Measurements from ENCODE around the gene SEC14L6. TPM values are rescaled to one million over a fixed set of nuclear protein-coding genes. Genes with fewer than 3 reads are reported as not detected.

SEC14L6 gene
- polyA plus RNA-seq, 5 donors: 2.3 to 3.7 (median 2.5) TPM

- DNase-seq: no peak
Observed at GRCh38 chr22:30537083-30537731, 9.3 kb downstream of the SEC14L6 start.

DNA sequence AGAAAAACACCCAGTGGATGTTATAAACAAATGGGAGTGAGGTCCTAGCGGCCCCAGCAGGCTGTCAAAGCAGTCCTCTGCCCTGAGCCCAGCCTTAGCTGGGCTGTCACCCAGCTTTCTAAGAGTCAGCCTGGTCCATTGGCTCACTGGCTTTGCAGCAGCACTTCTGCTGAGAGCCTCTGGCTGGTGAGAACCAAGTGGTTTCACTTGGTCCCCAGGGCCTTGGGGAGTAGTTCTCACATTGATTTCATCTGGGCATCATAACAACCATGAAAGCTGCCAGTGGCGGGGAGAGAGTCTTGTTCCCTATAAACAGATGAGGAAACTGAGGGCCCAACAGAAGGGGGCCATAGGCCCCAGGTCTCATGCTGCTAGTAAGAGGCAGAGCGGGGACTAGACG, 11.4 kb downstream of the SEC14L6 start:
- no peak for DNase-seq

DNA sequence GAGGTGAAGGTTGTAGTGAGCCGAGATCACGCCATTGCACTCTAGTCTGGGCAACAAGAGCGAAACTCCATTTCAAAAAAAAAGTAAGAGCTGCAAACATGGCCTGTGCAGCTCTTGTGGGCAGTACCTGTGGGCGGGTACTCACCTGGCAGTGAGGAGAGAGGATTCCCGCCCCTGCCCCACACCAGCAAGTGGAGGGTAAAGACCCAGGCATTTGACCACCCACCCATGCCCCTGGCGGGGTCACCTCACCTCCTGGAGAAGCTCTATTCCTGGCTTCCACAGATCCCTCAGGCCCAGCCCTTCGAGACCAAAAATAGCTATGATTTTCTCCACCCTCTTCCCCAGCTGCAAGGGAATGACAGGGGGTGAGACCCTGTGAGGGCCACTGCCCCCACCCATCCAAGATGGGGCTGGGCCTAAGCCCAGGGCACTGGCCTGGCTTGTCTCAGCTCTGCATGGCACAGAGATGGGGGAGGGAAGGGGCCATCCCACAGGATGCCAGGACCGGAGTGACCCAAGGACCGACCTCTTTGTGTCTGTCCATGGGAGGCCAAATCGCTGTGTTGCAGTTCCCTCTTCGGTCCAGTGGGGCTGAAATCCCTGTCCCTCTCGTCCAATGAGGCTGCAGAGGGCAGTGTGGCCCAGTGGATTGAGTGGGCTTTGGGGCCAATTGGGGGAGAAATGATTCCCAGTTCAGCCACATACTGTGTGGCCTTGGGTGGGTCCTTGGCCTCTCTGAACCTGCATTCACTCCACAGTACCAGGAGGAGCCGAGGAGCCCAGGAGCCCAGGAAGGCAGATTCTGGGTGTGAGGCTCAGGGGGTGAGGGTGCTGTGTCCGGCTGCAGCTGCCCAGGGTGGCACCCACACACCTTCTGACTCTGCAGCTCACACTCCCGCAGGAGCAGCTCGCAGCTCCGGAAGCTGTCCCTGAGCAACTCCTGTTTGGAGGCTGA, 14.6 kb downstream of the SEC14L6 start:
- no peak for DNase-seq

- no peak for DNase-seq
Observed at GRCh38 chr22:30526656-30527055, 19.9 kb downstream of the SEC14L6 start.

GRCh38 chr22:30523646-30524489, 22.7 kb downstream of the SEC14L6 start:
- no peak for DNase-seq

DNA sequence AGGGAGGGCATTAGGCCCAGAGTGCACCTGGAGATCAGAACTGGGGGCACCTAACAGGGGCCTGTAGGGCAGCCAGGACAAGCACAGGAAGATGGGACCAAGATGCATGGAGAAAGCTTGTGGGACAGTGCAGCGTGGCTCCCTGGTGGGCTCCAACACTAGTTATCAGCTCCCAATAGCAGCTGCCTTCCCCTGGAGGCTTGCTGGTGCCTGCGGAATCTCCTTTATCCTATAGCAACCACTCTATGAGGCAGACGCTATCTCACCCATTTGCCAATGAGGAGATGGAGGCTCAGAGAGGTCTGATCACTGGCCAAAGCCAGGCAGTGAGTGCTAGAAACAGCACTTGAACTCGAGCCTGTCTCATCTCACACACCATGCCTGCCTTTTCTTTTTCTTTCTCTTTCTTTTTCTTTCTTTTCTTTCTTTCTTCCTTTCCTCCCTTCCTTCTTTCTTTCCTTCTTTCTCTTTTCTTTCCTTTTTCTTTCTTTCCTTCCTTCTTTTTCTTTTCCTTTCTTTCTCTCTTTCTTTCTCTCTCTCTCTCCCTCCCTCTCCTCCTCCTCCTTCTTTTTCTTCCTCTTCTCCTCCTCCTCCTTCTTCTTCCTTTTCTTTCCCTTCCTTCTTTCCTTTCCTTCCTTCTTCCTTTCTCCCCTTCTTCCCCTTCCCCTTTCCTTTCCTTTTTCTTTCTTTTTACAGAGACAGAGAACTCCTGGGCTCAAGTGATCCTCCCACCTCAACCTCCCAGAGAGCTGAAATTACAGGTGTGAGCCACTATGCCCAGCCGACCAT, 25.0 kb downstream of the SEC14L6 start:
- DNase-seq: no peak

GRCh38 chr22:30519842-30520425, 26.6 kb downstream of the SEC14L6 start:
- no peak for DNase-seq

DNA sequence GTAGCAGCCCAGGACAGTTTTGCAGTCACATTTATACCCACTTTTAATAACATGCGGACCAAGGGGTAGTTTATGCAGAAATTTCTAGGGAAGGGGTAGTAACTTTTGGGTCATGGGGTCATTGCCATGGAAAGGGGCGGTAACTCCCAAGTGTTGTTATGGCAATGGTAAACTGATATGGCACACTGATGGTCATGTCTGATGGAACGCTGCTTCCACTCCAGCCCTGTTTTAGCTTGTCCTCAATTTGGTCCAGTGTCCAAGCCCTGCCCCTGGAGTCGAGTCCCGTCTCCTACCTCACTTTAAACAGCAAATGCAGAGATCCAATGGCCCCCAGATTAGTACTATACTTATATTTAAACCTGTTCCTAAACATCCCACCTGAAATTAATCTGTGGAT, 29.8 kb downstream of the SEC14L6 start:
- DNase-seq: no peak

- no peak for DNase-seq
Observed at GRCh38 chr22:30516273-30516672, 30.3 kb downstream of the SEC14L6 start.

GRCh38 chr22:30514252-30514651, 32.3 kb downstream of the SEC14L6 start:
- no peak for DNase-seq

DNA sequence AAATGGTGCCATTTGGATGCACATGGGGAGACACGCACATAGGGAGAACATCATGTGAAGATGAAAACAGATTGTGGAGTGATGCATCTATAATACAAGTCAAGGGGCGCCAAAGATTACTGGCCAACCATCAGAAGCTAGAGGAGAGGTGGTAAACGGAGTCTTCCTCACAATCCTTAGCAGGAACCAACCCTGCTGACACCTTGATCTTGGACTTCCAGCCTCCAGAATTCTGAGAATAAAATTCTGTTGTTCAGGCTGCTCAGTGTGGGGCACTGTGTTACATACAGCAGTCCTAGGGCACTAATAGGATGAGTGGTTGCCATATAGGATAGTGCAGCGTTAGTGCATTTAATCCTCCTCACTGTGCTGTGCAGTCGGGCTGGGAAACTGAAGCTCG, 33.1 kb downstream of the SEC14L6 start:
- DNase-seq: no peak

- no peak for DNase-seq
Observed at GRCh38 chr22:30511911-30512310, 34.6 kb downstream of the SEC14L6 start.

- no peak for DNase-seq
Observed at GRCh38 chr22:30511109-30511508, 35.4 kb downstream of the SEC14L6 start.

- no peak for DNase-seq
Observed at GRCh38 chr22:30508216-30508615, 38.3 kb downstream of the SEC14L6 start.

GRCh38 chr22:30507670-30508069, 38.9 kb downstream of the SEC14L6 start:
- no peak for DNase-seq

DNA sequence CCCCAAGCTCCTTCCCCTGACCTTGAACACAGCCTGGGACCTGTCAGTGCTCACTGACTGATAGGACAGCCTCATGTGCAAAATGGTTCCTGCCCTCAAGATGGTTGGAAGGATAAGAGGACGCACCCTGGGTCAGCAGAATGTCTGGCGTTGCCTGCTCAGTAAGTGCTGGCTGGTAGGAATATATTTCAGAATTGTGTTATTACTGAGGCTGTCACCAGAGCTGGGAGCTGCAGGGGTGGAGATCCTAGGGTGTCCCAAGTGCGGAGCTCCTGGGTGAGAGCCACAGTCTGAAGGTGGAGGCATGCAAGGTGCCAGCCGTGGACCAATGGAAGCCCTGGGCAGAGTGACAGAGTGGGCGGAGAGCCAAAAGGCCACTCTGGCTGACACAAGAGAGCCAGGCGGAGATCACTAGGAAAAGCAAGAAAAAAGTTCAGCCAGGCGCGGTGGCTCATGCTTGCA, 40.0 kb downstream of the SEC14L6 start:
- DNase-seq: no peak

DNA sequence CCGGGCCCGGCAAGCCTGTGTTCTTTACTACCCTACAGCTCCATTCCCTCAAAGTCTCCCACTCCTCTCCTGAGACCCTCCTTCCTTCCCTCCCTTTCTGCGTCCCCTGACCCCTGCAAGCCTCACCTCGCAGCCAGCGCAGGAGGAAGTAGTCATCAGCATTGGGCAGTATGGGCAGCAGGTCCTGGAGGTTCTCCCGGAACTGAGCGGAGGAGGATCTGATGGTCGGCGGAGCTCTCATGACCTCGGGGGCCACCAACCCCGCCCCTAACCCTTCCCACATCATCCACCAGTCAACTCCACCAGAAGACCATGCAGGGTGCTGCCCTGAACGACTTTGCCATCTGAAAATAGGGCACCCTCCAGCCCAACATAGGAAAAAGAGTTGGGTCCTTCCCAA, 43.0 kb downstream of the SEC14L6 start:
- no peak for DNase-seq

- DNase-seq: no peak
Observed at GRCh38 chr22:30502911-30503310, 43.6 kb downstream of the SEC14L6 start.

DNA sequence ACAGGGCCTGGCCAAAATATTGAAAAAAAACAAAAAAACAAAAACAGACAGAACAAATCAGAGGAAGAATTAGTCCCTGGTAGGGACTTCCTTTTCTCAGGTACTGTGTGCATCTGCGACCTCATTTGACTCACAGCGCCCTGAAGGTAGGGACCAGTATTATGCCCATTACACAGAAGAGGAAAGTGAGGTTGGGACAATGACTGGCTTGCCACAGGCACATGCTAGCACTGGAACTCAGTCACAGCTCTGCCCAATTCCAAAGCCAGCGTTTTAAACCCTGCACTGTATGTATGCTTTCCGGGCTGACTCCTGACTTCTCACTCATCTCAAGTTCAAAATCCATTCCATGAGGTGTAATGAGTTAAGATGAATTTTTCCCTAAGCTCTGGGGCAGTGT, 44.4 kb downstream of the SEC14L6 start:
- no peak for DNase-seq

GRCh38 chr22:30500628-30501027, 45.9 kb downstream of the SEC14L6 start:
- DNase-seq: no peak
